ENCODE measurements around the gene DNAJC25. TPM values are rescaled to one million over a fixed set of nuclear protein-coding genes. Genes with fewer than 3 reads are reported as not detected.
"Not testable (repeated sequence)": the region's sequence is repeated elsewhere in the genome, so short reads cannot be mapped to it uniquely, and the experiment has no call there.

Gene DNAJC25
- total RNA-seq, 1 donor from 2014 or later: 7.1 TPM

GRCh38 chr9:111662576-111663300 is 31.6 kb downstream of the DNAJC25 start:
- DNase-seq: peak; percentile 65
- intact Hi-C loops (cut with micrococcal nuclease): loop anchor here (1.0 kb wide), 1 partner anchor 31 kb away; the partner anchor contains the start of gene DNAJC25
- Mint-ChIP-seq H3K4me3 (peak overlapping the region; percentile 90), H3K4me1 (peaks cover 29% of the 10 kb centered on the region), H3K27me3 (no peaks in the 10 kb centered on the region), H3K9me3 (no peaks in the 10 kb centered on the region), H3K27ac (peak overlapping the region; percentile 97), H3K36me3 (ENCODE audit: low read depth) (peaks cover 31% of the 10 kb centered on the region)

- H3K36me3 Mint-ChIP-seq (ENCODE audit: low read depth): peaks cover 31% of the 10 kb centered on the region
- no peaks in the 10 kb centered on the region for H3K9me3 Mint-ChIP-seq
- intact Hi-C loops (cut with micrococcal nuclease): no loop called here
- H3K4me1 Mint-ChIP-seq: peaks cover 29% of the 10 kb centered on the region
- H3K27me3 Mint-ChIP-seq: no peaks in the 10 kb centered on the region
- peak overlapping the region; percentile 90 for H3K4me3 Mint-ChIP-seq
- H3K27ac Mint-ChIP-seq: peak overlapping the region; percentile 97
- DNase-seq: no peak
Observed at GRCh38 chr9:111663301-111663823, 32.2 kb downstream of the DNAJC25 start.

- Mint-ChIP-seq H3K27me3 (no peaks in the 10 kb centered on the region), H3K9me3 (no peaks in the 10 kb centered on the region), H3K4me1 (peaks cover 11% of the 10 kb centered on the region), H3K36me3 (ENCODE audit: low read depth) (peaks cover 44% of the 10 kb centered on the region), H3K27ac (no peak overlapping the region), H3K4me3 (no peak overlapping the region)
- intact Hi-C loops (cut with micrococcal nuclease): no loop called here
- DNase-seq: no peak
Observed at GRCh38 chr9:111668026-111668573, 37.0 kb downstream of the DNAJC25 start.

- Mint-ChIP-seq H3K27ac (peak overlapping the region; percentile 8), H3K36me3 (ENCODE audit: low read depth) (peaks cover 39% of the 10 kb centered on the region)
- H3K27me3 Mint-ChIP-seq; H3K9me3 Mint-ChIP-seq; DNase-seq; H3K4me1 Mint-ChIP-seq; intact Hi-C loops (cut with micrococcal nuclease); H3K4me3 Mint-ChIP-seq: not testable (repeated sequence)
Observed at GRCh38 chr9:111668601-111669000, 37.5 kb downstream of the DNAJC25 start.

- DNase-seq: no peak
- no peaks in the 10 kb centered on the region for H3K4me1 Mint-ChIP-seq
- no peak overlapping the region for H3K4me3 Mint-ChIP-seq
- no peaks in the 10 kb centered on the region for H3K9me3 Mint-ChIP-seq
- intact Hi-C loops (cut with micrococcal nuclease): no loop called here
- H3K27me3 Mint-ChIP-seq: no peaks in the 10 kb centered on the region
- peaks cover 32% of the 10 kb centered on the region for H3K36me3 Mint-ChIP-seq (ENCODE audit: low read depth)
- H3K27ac Mint-ChIP-seq: no peak overlapping the region
Observed at GRCh38 chr9:111674319-111674718, 43.2 kb downstream of the DNAJC25 start.

GRCh38 chr9:111676116-111676515 is 45.0 kb downstream of the DNAJC25 start:
- H3K9me3 Mint-ChIP-seq: no peaks in the 10 kb centered on the region
- no peak overlapping the region for H3K4me3 Mint-ChIP-seq
- intact Hi-C loops (cut with micrococcal nuclease): no loop called here
- H3K4me1 Mint-ChIP-seq: no peaks in the 10 kb centered on the region
- H3K27ac Mint-ChIP-seq: no peak overlapping the region
- DNase-seq: no peak
- no peaks in the 10 kb centered on the region for H3K27me3 Mint-ChIP-seq
- peaks cover 28% of the 10 kb centered on the region for H3K36me3 Mint-ChIP-seq (ENCODE audit: low read depth)

GRCh38 chr9:111678293-111678692 is 47.2 kb downstream of the DNAJC25 start:
- no peaks in the 10 kb centered on the region for H3K9me3 Mint-ChIP-seq
- H3K27me3 Mint-ChIP-seq: no peaks in the 10 kb centered on the region
- DNase-seq: no peak
- H3K36me3 Mint-ChIP-seq (ENCODE audit: low read depth): peaks cover 24% of the 10 kb centered on the region
- no peaks in the 10 kb centered on the region for H3K4me1 Mint-ChIP-seq
- intact Hi-C loops (cut with micrococcal nuclease): no loop called here
- no peak overlapping the region for H3K4me3 Mint-ChIP-seq
- no peak overlapping the region for H3K27ac Mint-ChIP-seq

GRCh38 chr9:111679199-111679598 is 48.1 kb downstream of the DNAJC25 start:
- intact Hi-C loops (cut with micrococcal nuclease): no loop called here

DNA sequence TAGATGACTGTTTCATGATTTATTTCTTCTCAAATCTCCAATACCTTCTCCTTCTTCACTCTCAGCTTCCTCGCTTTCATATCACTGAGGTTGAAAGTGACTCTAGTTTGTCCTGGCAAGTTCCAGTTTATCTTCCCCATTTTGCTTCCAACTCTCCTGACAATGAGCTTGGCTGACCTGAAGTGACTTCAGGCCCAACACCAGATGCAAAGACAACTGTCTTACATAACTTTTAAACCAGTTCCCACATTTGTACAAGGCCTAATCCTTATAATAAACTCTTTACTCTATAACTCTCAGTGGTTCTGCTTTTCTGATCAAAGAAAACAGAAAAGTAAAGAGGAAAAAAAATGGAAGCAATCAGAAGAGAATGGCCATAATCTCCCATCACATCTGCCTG is 52.3 kb downstream of the DNAJC25 start:
- no peak overlapping the region for H3K4me3 Mint-ChIP-seq
- H3K27ac Mint-ChIP-seq: no peak overlapping the region
- no peaks in the 10 kb centered on the region for H3K9me3 Mint-ChIP-seq
- peaks cover 2% of the 10 kb centered on the region for H3K4me1 Mint-ChIP-seq
- H3K36me3 Mint-ChIP-seq (ENCODE audit: low read depth): peaks cover 13% of the 10 kb centered on the region
- intact Hi-C loops (cut with micrococcal nuclease): no loop called here
- H3K27me3 Mint-ChIP-seq: no peaks in the 10 kb centered on the region
- DNase-seq: no peak

More at GRCh38 chr9:111679199-111679598, 48.1 kb downstream of the DNAJC25 start:
- Mint-ChIP-seq H3K4me3 (no peak overlapping the region), H3K9me3 (no peaks in the 10 kb centered on the region), H3K27ac (no peak overlapping the region), H3K27me3 (no peaks in the 10 kb centered on the region), H3K36me3 (ENCODE audit: low read depth) (peaks cover 24% of the 10 kb centered on the region), H3K4me1 (no peaks in the 10 kb centered on the region)
- DNase-seq: no peak

DNA sequence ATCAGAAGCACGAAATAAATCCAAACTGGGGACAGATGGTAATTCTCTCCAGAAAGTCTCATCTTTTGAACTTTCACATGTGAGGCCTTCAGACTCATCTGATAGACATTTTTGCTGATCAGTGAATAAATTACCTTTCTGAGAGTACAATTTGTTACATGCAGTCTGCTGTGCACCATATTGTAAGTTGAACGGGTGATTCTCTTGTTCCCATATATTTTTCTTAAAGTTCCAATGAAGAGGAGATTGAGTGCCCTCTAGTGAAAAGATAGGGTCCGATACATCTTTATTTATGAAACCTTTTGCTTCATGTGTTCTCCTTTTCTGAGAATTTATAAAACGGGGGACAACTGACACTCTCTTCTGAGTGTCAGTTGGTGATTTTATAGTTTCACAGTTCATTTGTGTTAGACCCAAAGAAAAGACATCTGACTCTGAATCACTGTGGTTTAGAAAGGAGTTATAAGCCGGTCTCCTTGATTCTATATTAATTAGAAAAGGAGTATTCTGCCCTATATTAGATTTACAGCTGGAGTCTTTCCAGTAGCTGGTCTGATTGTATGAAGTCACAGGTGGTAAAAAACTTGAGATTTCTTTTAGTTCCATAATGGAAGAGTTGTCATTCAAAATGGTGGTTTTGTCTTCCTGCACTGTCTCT is 60.7 kb downstream of the DNAJC25 start:
- Mint-ChIP-seq H3K27me3 (no peaks in the 10 kb centered on the region), H3K4me3 (no peak overlapping the region), H3K9me3 (peaks cover 3% of the 10 kb centered on the region), H3K4me1 (peaks cover 5% of the 10 kb centered on the region), H3K36me3 (ENCODE audit: low read depth) (peaks cover 3% of the 10 kb centered on the region), H3K27ac (no peak overlapping the region)
- intact Hi-C loops (cut with micrococcal nuclease): loop anchor here (1.0 kb wide), 1 partner anchor 94 kb away; no protein-coding TSS in a partner anchor
- DNase-seq: no peak

- Mint-ChIP-seq H3K36me3 (ENCODE audit: low read depth) (peaks cover 14% of the 10 kb centered on the region), H3K27me3 (no peaks in the 10 kb centered on the region), H3K4me1 (peaks cover 6% of the 10 kb centered on the region), H3K4me3 (no peak overlapping the region), H3K9me3 (peaks cover 8% of the 10 kb centered on the region), H3K27ac (no peak overlapping the region)
- no peak for DNase-seq
- intact Hi-C loops (cut with micrococcal nuclease): no loop called here
Observed at GRCh38 chr9:111696796-111697195, 65.7 kb downstream of the DNAJC25 start.

DNA sequence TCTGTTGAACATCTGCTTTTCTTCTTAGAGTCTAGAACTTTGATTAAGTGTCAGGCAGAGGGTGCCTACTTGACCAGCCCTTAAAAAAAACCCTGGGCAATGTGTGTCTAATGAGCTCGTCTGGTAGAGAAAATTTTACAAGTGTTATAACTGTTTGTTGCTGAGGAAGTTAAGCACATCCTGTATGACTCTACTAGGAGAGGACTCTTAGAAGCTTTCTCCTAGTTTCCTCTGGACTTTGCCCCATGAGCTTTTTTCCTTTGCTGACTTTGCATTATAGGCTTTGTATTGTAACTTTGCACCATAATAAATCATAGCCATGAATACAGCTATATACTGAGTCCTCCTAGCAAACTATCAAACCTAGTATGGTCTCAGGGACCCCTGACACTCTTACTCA is 69.6 kb downstream of the DNAJC25 start:
- Mint-ChIP-seq H3K27me3 (no peaks in the 10 kb centered on the region), H3K27ac (no peak overlapping the region), H3K4me3 (no peak overlapping the region), H3K4me1 (peaks cover 5% of the 10 kb centered on the region), H3K36me3 (ENCODE audit: low read depth) (peaks cover 14% of the 10 kb centered on the region), H3K9me3 (peaks cover 8% of the 10 kb centered on the region)
- no peak for DNase-seq
- intact Hi-C loops (cut with micrococcal nuclease): no loop called here

Data from activated CD4-positive, alpha-beta T cell treated with anti-CD3 and anti-CD28 coated beads, Interleukin-2, amount 10 ng/mL, durations not matched to agents 24 days and 14 days (primary cell).